Neural crest cell (in vitro differentiated cells): ENCODE results near the gene KHK. TPM values are rescaled to one million over a fixed set of nuclear protein-coding genes. Genes with fewer than 3 reads are reported as not detected.

Experiments
- DNase-seq: peaks from one replicate; pipeline ENCODE4 v3.0.0; 2021; ENCODE audit warnings: low read depth, mixed read lengths, low spot score
- H3K27ac Mint-ChIP-seq: one replicate; pipeline ENCODE4 v1.8.0; 2021; ENCODE audit warnings: mild to moderate bottlenecking, mixed read lengths; ENCODE audit not compliant: unreplicated experiment
- H3K27me3 Mint-ChIP-seq: 2 replicates; pipeline ENCODE4 v1.8.0; 2021; ENCODE audit warnings: low read depth, mild to moderate bottlenecking, mixed read lengths
- H3K36me3 Mint-ChIP-seq: 2 replicates; pipeline ENCODE4 v1.8.0; 2021; ENCODE audit warnings: low read depth, mild to moderate bottlenecking, mixed read lengths
- H3K4me1 Mint-ChIP-seq: 2 replicates; pipeline ENCODE4 v1.8.0; 2021; ENCODE audit warnings: mixed read lengths
- H3K4me3 Mint-ChIP-seq: one replicate; pipeline ENCODE4 v1.8.0; 2021; ENCODE audit warnings: mild to moderate bottlenecking, mixed read lengths
- H3K9me3 Mint-ChIP-seq: 2 replicates; pipeline ENCODE4 v1.8.0; 2021; ENCODE audit warnings: mixed read lengths
- CTCF ChIP-seq: fragments of 200-600 bp; sonication (generic); conservative IDR thresholded peaks from 2 replicates; pipeline ENCODE4 v1.5.0; 2021; ENCODE audit warnings: antibody characterized with exemption, mild to moderate bottlenecking
- total RNA-seq: library from RNA; stranded (reverse); gene quantifications from 2 replicates; pipeline ENCODE4 v1.2.1, GENCODE V29; 2021

The KHK gene
- total RNA-seq, 1 donor from 2014 or later = 10.0 TPM

GRCh38 chr2:27065128-27065527, 21.4 kb upstream of the KHK start:
- Mint-ChIP-seq H3K27me3 (no peaks in the 10 kb centered on the region), H3K4me3 (no peak overlapping the region), H3K27ac (no peak overlapping the region), H3K4me1 (peaks cover 7% of the 10 kb centered on the region), H3K9me3 (no peaks in the 10 kb centered on the region), H3K36me3 (peaks cover 12% of the 10 kb centered on the region)
- no peak for DNase-seq
- TF ChIP-seq CTCF = no peak

- Mint-ChIP-seq H3K27ac (no peak overlapping the region), H3K4me1 (peaks cover 23% of the 10 kb centered on the region), H3K36me3 (peaks cover 11% of the 10 kb centered on the region), H3K9me3 (no peaks in the 10 kb centered on the region), H3K4me3 (peak overlapping the region; percentile 41), H3K27me3 (no peaks in the 10 kb centered on the region)
- no peak for TF ChIP-seq CTCF
- no peak for DNase-seq
Observed at GRCh38 chr2:27067385-27067784, 19.2 kb upstream of the KHK start.

- H3K4me1 Mint-ChIP-seq = peaks cover 34% of the 10 kb centered on the region
- peaks cover 6% of the 10 kb centered on the region for H3K36me3 Mint-ChIP-seq
- no peaks in the 10 kb centered on the region for H3K9me3 Mint-ChIP-seq
- TF ChIP-seq CTCF = no peak
- H3K27me3 Mint-ChIP-seq = no peaks in the 10 kb centered on the region
- H3K27ac Mint-ChIP-seq = no peak overlapping the region
- no peak for DNase-seq
- peak overlapping the region; percentile 97 for H3K4me3 Mint-ChIP-seq
Observed at GRCh38 chr2:27069436-27069835, 17.1 kb upstream of the KHK start.

- DNase-seq = no peak
- Mint-ChIP-seq H3K9me3 (no peaks in the 10 kb centered on the region), H3K36me3 (peaks cover 6% of the 10 kb centered on the region), H3K4me3 (peak overlapping the region; percentile 97), H3K27ac (no peak overlapping the region), H3K4me1 (peaks cover 40% of the 10 kb centered on the region), H3K27me3 (no peaks in the 10 kb centered on the region)
- TF ChIP-seq CTCF = no peak
Observed at GRCh38 chr2:27069961-27070618, 16.5 kb upstream of the KHK start.

- H3K4me1 Mint-ChIP-seq = peaks cover 40% of the 10 kb centered on the region
Observed at GRCh38 chr2:27070653-27071276, 15.8 kb upstream of the KHK start.

More at GRCh38 chr2:27070653-27071276, 15.8 kb upstream of the KHK start:
- DNase-seq = no peak
- peak overlapping the region; percentile 97 for H3K4me3 Mint-ChIP-seq
- no peaks in the 10 kb centered on the region for H3K9me3 Mint-ChIP-seq
- peaks cover 3% of the 10 kb centered on the region for H3K36me3 Mint-ChIP-seq
- no peak for TF ChIP-seq CTCF
- H3K27ac Mint-ChIP-seq = peak overlapping the region; percentile 90
- no peaks in the 10 kb centered on the region for H3K27me3 Mint-ChIP-seq
